Liver (tissue), 3 donors: ENCODE data around the gene ASIC2.

Experiments used
- CTCF ChIP-seq: fragments of 150-350 bp; IDR thresholded peaks from 2 replicates; pipeline ENCODE4 v1.5.1; 2017; ENCODE audit warnings: improper control_type of control experiment, low read depth, low read length; ENCODE audit not compliant: missing input control
- EGR1 ChIP-seq, 2 donors: IDR thresholded peaks; 2 replicates each; pipeline ENCODE4 v1.6.1; 2016 to 2018; ENCODE audit warnings: antibody characterized with exemption in 2 of 2, low read depth in 2 of 2
- FOXA1 ChIP-seq: IDR thresholded peaks from 2 replicates; pipeline ENCODE4 v1.6.1; 2016; ENCODE audit warnings: antibody characterized with exemption
- GABPA ChIP-seq, 2 donors: IDR thresholded peaks in 1 of 2; conservative IDR thresholded peaks in 1 of 2; 2 replicates each; pipeline ENCODE4 v1.6.1; 2016; ENCODE audit warnings: antibody characterized with exemption in 2 of 2, mild to moderate bottlenecking in 1 of 2, moderate library complexity in 1 of 2
- JUND ChIP-seq, 2 donors: IDR thresholded peaks; 2 replicates each; pipeline ENCODE4 v1.6.1; 2016; ENCODE audit warnings: antibody characterized with exemption in 2 of 2
- MAX ChIP-seq: IDR thresholded peaks from 2 replicates; pipeline ENCODE4 v1.6.1; 2016; ENCODE audit warnings: antibody characterized with exemption
- RAD21 ChIP-seq, 2 donors: IDR thresholded peaks; 2 replicates each; pipeline ENCODE4 v1.6.1; 2016; ENCODE audit warnings: antibody characterized with exemption in 2 of 2, mild to moderate bottlenecking in 2 of 2
- RXRA ChIP-seq, 2 donors: IDR thresholded peaks; 2 replicates each; pipeline ENCODE4 v1.6.1; 2017 to 2018; ENCODE audit warnings: antibody characterized with exemption in 2 of 2, mild to moderate bottlenecking in 1 of 2
- SP1 ChIP-seq: IDR thresholded peaks from 2 replicates; pipeline ENCODE4 v1.6.1; 2018; ENCODE audit warnings: antibody characterized with exemption, mild to moderate bottlenecking
- TAF1 ChIP-seq: conservative IDR thresholded peaks from 2 replicates; pipeline ENCODE4 v1.6.1; 2016; ENCODE audit warnings: antibody characterized with exemption, mild to moderate bottlenecking
- YY1 ChIP-seq: IDR thresholded peaks from 2 replicates; pipeline ENCODE4 v1.6.1; 2016; ENCODE audit warnings: antibody characterized with exemption, mild to moderate bottlenecking
- TF ChIP-seq, protein P1 (sequence below): IDR thresholded peaks from 2 replicates; pipeline ENCODE4 v1.6.1; 2016; ENCODE audit warnings: antibody characterized with exemption
- TF ChIP-seq, protein P2 (sequence below): IDR thresholded peaks from 2 replicates; pipeline ENCODE4 v1.6.1; 2016; ENCODE audit warnings: antibody characterized with exemption
- donor health status: healthy.
- donor health status: healthy.

DNA sequence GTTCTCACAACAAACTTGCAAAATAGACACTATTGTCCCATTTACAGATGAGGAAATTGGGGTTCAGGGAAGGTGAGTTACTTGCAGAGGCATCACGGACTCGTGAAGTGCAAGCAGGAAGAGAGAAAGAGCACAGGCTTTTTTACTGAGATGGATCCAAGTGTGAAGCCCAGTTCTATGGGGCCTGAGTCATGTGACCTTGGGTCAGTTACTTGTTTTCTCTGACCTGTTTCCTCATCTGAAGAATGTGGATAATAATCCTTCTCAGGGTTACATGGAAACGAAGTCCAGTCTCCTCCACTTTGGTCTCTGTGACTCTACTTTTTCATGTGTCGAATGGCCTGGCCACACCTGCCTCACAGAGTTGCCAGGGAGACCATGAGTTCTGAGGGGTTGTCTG lies 167.0 kb downstream of the ASIC2 start:
- TF ChIP-seq CTCF (no peak), MAX (no peak), FOXA1 (no peak), TAF1 (no peak), EGR1 (IDR thresholded peaks at IDR 0.05; ENCODE audit: low read depth in 2 of 2) (no peak), SP1 (no peak), YY1 (no peak), RAD21 (IDR thresholded peaks at IDR 0.05) (no peak), GABPA (IDR thresholded peaks at IDR 0.05 in 1 of 2, conservative IDR thresholded peaks at IDR 0.05 in 1 of 2) (no peak), JUND (IDR thresholded peaks at IDR 0.05) (no peak), RXRA (IDR thresholded peaks at IDR 0.05) (no peak)
- TF ChIP-seq, protein P1, sequence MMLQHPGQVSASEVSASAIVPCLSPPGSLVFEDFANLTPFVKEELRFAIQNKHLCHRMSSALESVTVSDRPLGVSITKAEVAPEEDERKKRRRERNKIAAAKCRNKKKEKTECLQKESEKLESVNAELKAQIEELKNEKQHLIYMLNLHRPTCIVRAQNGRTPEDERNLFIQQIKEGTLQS, result no peak
- TF ChIP-seq, protein P2, sequence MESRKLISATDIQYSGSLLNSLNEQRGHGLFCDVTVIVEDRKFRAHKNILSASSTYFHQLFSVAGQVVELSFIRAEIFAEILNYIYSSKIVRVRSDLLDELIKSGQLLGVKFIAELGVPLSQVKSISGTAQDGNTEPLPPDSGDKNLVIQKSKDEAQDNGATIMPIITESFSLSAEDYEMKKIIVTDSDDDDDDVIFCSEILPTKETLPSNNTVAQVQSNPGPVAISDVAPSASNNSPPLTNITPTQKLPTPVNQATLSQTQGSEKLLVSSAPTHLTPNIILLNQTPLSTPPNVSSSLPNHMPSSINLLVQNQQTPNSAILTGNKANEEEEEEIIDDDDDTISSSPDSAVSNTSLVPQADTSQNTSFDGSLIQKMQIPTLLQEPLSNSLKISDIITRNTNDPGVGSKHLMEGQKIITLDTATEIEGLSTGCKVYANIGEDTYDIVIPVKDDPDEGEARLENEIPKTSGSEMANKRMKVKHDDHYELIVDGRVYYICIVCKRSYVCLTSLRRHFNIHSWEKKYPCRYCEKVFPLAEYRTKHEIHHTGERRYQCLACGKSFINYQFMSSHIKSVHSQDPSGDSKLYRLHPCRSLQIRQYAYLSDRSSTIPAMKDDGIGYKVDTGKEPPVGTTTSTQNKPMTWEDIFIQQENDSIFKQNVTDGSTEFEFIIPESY, result no peak
